GM08714 (cell line): ENCODE results near the gene ITK.

ENCODE experiments used
- H3K4me3 ChIP-seq: fragments of 200-500 bp; sonication (Bioruptor generic); 2 replicates; pipeline ENCODE4 v1.5.1; 2014; ENCODE audit warnings: mild to moderate bottlenecking, low read length, inconsistent platforms
- ZNF274 ChIP-seq: IDR thresholded peaks from 2 replicates; pipeline ENCODE4 v1.6.1; 2012; ENCODE audit warnings: mild to moderate bottlenecking, low read depth, low read length

The ITK gene

GRCh38 chr5:157283434-157283833 is 102.8 kb downstream of the ITK start:
- no peak for TF ChIP-seq ZNF274
- no peak overlapping the region for H3K4me3 ChIP-seq

- no peak overlapping the region for H3K4me3 ChIP-seq
- no peak for TF ChIP-seq ZNF274
Observed at GRCh38 chr5:157284458-157285212, 104.0 kb downstream of the ITK start.

- TF ChIP-seq ZNF274, result no peak
- no peak overlapping the region for H3K4me3 ChIP-seq
Observed at GRCh38 chr5:157285310-157286035, 104.8 kb downstream of the ITK start.

- H3K4me3 ChIP-seq, result no peak overlapping the region
- no peak for TF ChIP-seq ZNF274
Observed at GRCh38 chr5:157286761-157287211, 106.1 kb downstream of the ITK start.

GRCh38 chr5:157288405-157289163 is 107.9 kb downstream of the ITK start:
- TF ChIP-seq ZNF274, result no peak
- H3K4me3 ChIP-seq, result no peak overlapping the region

GRCh38 chr5:157289164-157289819 is 108.7 kb downstream of the ITK start:
- no peak for TF ChIP-seq ZNF274

DNA sequence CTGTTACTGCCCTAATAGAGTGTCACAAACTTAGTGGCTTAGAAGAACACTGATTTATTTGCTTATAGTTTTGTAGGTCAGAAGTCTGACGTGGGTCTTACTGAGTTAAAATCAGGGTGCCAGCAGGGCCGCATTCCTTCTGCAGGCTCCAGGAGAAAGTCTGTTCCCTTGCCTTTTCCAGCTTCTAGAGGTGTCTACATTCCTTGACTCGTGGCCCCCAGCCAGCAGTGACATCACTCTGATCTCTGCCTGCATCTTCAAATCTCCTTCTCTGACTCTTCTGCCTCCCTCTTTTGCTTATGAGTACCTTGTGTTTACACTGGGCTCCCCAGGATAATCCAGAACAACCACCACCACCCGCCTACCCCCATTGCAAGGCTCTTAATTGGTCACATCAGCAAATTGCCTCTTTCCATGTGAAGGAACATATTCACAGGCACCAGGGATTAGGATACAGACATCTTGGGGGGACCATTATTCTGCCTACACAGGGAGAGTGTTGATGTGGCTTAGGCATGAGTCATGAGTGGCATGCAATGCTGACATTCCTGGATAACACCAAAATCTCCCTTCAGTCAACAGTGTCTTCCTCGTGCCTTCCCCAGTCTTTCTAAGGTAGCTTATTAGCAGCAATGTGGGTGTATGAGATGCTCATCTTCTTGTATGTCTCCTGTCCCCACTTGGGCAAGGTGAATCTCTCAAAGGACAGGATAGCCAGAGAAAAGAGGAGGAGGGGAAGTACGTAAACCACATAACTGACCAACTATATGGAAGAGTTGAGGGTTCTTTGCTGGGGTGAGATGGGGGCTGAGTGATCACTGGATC is 109.7 kb downstream of the ITK start:
- no peak for TF ChIP-seq ZNF274
- no peak overlapping the region for H3K4me3 ChIP-seq

More at GRCh38 chr5:157289164-157289819, 108.7 kb downstream of the ITK start:
- no peak overlapping the region for H3K4me3 ChIP-seq

DNA sequence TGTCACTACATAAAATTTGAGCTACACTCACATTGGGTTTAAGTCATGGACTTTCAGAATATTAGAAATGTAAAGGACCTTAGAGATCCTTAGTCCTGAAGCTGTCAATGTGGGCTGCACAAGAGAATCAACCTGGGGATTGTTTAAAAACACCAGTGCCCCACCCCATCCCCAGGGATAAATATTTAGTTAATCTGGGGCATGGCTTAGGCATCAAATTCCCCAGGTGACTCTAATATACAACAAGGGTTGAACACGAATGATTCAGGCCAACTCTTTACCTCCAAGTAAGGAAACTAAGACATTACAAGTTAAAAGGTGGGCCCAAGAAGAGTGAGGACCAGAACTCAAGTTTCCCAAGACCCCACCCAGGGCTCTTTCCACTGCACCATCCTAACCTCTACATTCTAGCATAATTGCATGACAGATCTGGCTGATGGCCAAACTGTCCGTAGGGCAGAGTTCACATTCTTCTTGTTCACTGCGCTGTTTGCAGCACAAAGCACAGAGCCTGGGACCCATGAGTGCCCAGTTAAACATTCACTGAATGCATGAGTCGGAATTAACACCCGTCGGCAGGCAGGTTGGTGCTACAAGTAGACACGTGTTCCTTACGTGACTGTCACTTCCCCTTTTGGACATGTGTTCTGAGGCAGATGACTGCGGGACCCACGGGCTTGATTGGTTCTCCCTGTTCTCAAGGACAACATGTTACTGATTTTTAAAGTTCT is 110.5 kb downstream of the ITK start:
- no peak overlapping the region for H3K4me3 ChIP-seq
- no peak for TF ChIP-seq ZNF274

DNA sequence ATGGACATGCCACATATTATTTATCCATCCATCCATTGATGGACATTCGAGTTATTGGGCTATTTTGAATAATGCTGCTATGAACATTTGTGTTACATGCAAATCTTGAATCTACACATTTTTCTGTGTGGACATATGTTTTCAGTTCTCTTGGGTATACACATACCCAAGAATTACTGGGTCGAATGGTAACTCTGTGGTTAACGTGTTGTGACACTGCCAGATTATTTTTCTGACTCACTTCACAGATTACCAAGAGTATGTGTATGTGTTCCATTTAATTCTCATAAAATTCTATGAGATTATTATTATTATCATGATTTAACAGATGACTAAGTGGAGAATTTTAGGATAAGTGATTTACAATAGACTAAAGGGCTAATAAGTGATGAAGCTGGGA is 112.0 kb downstream of the ITK start:
- no peak for TF ChIP-seq ZNF274
- no peak overlapping the region for H3K4me3 ChIP-seq

GRCh38 chr5:157294407-157295091 is 113.9 kb downstream of the ITK start:
- no peak overlapping the region for H3K4me3 ChIP-seq
- no peak for TF ChIP-seq ZNF274

- no peak for TF ChIP-seq ZNF274
- no peak overlapping the region for H3K4me3 ChIP-seq
Observed at GRCh38 chr5:157295247-157295646, 114.6 kb downstream of the ITK start.

- no peak for TF ChIP-seq ZNF274
- no peak overlapping the region for H3K4me3 ChIP-seq
Observed at GRCh38 chr5:157300564-157300963, 119.9 kb downstream of the ITK start.

GRCh38 chr5:157301066-157301465 is 120.4 kb downstream of the ITK start:
- H3K4me3 ChIP-seq, result no peak overlapping the region
- no peak for TF ChIP-seq ZNF274
